ENCODE measurements around the gene FGF5. TPM values are rescaled to one million over a fixed set of nuclear protein-coding genes. Genes with fewer than 3 reads are reported as not detected.

FGF5 gene
- total RNA-seq, 4 donors from 2014 or later, result 0.14 to 4.1 (median 0.16) TPM; not detected in 1

DNA sequence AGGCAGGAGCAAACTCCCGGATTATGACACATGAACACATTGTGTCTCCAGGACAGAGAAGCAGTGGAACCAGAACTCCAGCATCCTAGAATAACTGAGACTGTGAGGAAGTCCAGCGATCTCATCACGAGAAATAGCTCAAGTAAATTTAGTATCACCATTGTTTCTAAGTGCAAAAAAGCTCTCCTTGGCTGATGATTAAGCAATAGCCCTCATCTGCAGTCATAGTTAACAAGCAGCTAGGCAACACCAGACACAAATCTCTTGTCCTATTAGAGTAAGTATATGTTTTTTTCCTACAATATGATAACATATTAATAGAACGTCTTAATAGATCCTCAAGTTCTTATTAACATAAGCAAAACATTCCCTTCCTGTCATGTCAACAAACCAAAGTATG lies 66.7 kb downstream of the FGF5 start:
- H3K9me3 ChIP-seq, result no peaks in the 10 kb centered on the region
- no peak for TF ChIP-seq POLR2AphosphoS5 (IDR thresholded peaks at IDR 0.05)
- TF ChIP-seq, protein P1, sequence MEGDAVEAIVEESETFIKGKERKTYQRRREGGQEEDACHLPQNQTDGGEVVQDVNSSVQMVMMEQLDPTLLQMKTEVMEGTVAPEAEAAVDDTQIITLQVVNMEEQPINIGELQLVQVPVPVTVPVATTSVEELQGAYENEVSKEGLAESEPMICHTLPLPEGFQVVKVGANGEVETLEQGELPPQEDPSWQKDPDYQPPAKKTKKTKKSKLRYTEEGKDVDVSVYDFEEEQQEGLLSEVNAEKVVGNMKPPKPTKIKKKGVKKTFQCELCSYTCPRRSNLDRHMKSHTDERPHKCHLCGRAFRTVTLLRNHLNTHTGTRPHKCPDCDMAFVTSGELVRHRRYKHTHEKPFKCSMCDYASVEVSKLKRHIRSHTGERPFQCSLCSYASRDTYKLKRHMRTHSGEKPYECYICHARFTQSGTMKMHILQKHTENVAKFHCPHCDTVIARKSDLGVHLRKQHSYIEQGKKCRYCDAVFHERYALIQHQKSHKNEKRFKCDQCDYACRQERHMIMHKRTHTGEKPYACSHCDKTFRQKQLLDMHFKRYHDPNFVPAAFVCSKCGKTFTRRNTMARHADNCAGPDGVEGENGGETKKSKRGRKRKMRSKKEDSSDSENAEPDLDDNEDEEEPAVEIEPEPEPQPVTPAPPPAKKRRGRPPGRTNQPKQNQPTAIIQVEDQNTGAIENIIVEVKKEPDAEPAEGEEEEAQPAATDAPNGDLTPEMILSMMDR (IDR thresholded peaks at IDR 0.05), result no peak
- no peak for TF ChIP-seq POLR2A (IDR thresholded peaks at IDR 0.05)
- no peak for TF ChIP-seq EP300 (IDR thresholded peaks at IDR 0.05; ENCODE audit: low read depth)
- no peak for DNase-seq
- peaks cover 38% of the 10 kb centered on the region for H3K27me3 ChIP-seq
- no peak overlapping the region for H3K27ac ChIP-seq
- in situ Hi-C loops (cut with MboI; ENCODE audit: low pct_ligation_motif_present in 1 of 4, low pct_unique_long_range_greater_than_20kb in 1 of 4, low sequenced_read_pairs in 3 of 4), result no loop called here
- WGBS, 2 donors (ENCODE audit: low coverage in 1 of 2), result 72 to 75% methylated on average over 2 to 4 of the region's 4 CpGs
- intact Hi-C loops (cut with DNase I; ENCODE audit: low total_unique reads), result no loop called here
- no peak overlapping the region for H3K4me3 ChIP-seq
- H3K36me3 ChIP-seq, result no peaks in the 10 kb centered on the region
- peaks cover 0 to 14% (median 9%) of the 10 kb centered on the region in 4 donors for H3K4me1 ChIP-seq

DNA sequence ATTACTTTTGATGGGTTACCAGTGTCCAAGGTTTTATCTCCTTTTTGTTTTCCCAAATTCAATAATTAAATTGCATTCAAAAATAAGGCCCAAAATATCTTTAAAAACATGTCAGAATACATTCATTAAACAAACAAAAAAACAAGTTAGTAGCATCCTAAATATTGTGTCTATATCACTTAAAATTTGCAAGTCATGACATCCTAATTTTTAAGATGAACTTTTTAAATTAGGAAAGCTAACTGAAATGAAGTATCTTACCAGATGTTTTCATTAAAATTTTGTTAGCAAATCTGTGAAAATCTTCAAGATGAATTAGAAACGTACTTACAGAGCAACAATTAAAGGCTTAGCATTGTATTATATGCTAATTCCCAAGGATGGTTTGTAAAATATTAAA lies 68.1 kb downstream of the FGF5 start:
- in situ Hi-C loops (cut with MboI; ENCODE audit: low pct_ligation_motif_present in 1 of 4, low pct_unique_long_range_greater_than_20kb in 1 of 4, low sequenced_read_pairs in 3 of 4) (no loop called here), intact Hi-C loops (cut with DNase I; ENCODE audit: low total_unique reads) (no loop called here)
- no peak overlapping the region for H3K4me3 ChIP-seq
- no peak overlapping the region for H3K27ac ChIP-seq
- no peaks in the 10 kb centered on the region for H3K36me3 ChIP-seq
- WGBS, 2 donors (ENCODE audit: low coverage in 1 of 2), result 55 to 74% methylated on average over 1 of the region's 1 CpG
- DNase-seq, result no peak
- H3K27me3 ChIP-seq, result peaks cover 38% of the 10 kb centered on the region
- no peaks in the 10 kb centered on the region for H3K9me3 ChIP-seq
- H3K4me1 ChIP-seq, result peaks cover 0 to 14% (median 9%) of the 10 kb centered on the region in 4 donors
- TF ChIP-seq POLR2A (IDR thresholded peaks at IDR 0.05), result no peak
- TF ChIP-seq, protein P1 (IDR thresholded peaks at IDR 0.05), result no peak
- no peak for TF ChIP-seq EP300 (IDR thresholded peaks at IDR 0.05; ENCODE audit: low read depth)
- no peak for TF ChIP-seq POLR2AphosphoS5 (IDR thresholded peaks at IDR 0.05)

GRCh38 chr4:80335226-80335553 lies 68.7 kb downstream of the FGF5 start:
- Histone ChIP-seq H3K36me3 (no peaks in the 10 kb centered on the region), H3K9me3 (no peaks in the 10 kb centered on the region), H3K4me1 (peaks cover 0 to 14% (median 9%) of the 10 kb centered on the region in 4 donors), H3K27ac (no peak overlapping the region), H3K27me3 (peaks cover 38% of the 10 kb centered on the region), H3K4me3 (peak overlapping the region; percentile 45 to 57 (median 49))
- intact Hi-C loops (cut with DNase I; ENCODE audit: low total_unique reads), result no loop called here
- TF ChIP-seq, protein P1 (IDR thresholded peaks at IDR 0.05), result no peak
- TF ChIP-seq POLR2AphosphoS5 (IDR thresholded peaks at IDR 0.05), result no peak
- no peak for TF ChIP-seq EP300 (IDR thresholded peaks at IDR 0.05; ENCODE audit: low read depth)
- no peak for TF ChIP-seq POLR2A (IDR thresholded peaks at IDR 0.05)
- in situ Hi-C loops (cut with MboI; ENCODE audit: low pct_ligation_motif_present in 1 of 4, low pct_unique_long_range_greater_than_20kb in 1 of 4, low sequenced_read_pairs in 3 of 4), result no loop called here
- WGBS, 2 donors (ENCODE audit: low coverage in 1 of 2), result 8 to 16% methylated on average over 2 to 3 of the region's 3 CpGs
- no peak for DNase-seq

DNA sequence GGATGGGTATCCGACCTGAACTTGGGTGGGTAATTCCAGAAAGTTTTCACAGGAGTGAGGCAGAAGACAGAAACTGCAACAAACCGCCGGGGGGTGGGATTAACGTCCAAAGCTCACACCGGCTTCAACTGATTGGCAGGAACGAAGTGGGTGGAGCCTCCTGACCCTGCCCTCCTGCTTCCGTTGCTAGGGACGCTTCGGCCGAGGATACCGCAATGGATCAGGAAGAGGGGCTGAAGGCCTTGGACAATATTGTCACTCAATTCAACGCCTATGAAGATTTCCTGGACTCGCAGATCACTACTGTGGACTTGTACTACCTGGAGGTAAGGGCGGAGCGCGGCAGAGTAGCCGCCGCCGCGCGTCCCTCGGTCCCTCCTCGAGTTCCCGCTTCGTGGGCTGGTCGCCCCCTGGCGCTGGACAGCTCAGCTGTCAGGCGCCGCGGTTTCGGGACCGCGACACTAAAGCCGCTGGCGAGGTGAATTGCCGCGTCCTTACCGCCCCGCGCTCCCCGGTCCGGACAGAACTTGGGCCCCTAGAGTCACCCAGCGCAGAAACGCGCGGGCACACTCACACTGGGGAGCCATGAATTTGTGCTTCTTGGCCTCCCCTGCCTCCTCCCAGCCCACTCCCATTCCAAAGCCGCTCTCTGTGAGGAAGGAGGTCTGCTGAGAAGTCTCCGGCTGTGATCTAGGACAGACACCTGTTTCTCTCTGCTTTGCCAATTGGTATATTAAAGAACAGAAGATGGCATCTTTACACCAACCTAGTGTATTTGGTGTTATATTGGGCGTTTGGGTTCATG lies 69.3 kb downstream of the FGF5 start, which contains the start of gene CFAP299:
TSS of gene CFAP299 (plus strand) at position 177 of the 805 bp plus-strand sequence.
- Histone ChIP-seq H3K4me1 (peaks cover 0 to 14% (median 9%) of the 10 kb centered on the region in 4 donors), H3K27me3 (peaks cover 38% of the 10 kb centered on the region), H3K27ac (peak within 1 kb of the TSS in 1 of 4 donors; percentile 31), H3K36me3 (no peaks in the 10 kb centered on the region), H3K9me3 (no peaks in the 10 kb centered on the region), H3K4me3 (peak within 1 kb of the TSS; percentile 45 to 57 (median 49))
- no peak for TF ChIP-seq POLR2AphosphoS5 (IDR thresholded peaks at IDR 0.05)
- TF ChIP-seq, protein P1 (IDR thresholded peaks at IDR 0.05), result peak; percentile 31 to 44 (median 37)
- DNase-seq, result peak; percentile 87
- intact Hi-C loops (cut with DNase I; ENCODE audit: low total_unique reads), result no loop called here
- in situ Hi-C loops (cut with MboI; ENCODE audit: low pct_ligation_motif_present in 1 of 4, low pct_unique_long_range_greater_than_20kb in 1 of 4, low sequenced_read_pairs in 3 of 4), result no loop called here
- 0 to 1% methylated on average over 1 to 49 of the region's 49 CpGs for WGBS, 2 donors (ENCODE audit: low coverage in 1 of 2)

Measured in transverse colon (tissue), 4 donors.